ENCODE results near the gene ETF1.

Gene ETF1

DNA sequence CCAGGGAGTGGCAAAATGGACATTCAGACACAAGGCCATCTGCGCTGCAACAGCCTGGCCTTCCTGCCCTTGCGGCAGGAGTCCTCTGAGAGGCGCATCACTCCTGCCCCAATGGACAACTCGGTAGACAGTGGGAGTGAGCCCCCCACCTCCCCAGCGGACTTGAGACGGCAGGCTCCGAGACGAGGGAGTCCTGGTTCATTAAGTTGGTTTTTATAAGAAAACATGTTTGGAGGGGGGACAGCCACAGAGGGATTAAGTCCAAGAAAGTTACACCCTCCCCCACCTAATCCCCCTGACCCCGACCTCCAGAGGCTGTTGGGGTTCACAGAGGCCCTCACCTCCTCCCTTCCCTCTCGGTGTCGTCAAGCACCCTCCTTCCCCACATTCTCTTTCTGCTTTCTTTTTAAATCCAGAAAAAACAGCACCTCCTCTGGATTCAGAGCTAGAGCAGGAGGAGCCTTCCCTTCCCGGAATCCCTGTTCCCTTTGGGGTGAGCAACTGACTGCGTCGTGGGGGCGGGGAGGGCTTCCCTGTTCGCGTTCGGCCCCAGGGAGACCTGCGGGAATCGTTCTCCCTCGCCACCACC is 79.5 kb downstream of the ETF1 start:
- no peak for DNase-seq (ENCODE audit: low spot score)

DNA sequence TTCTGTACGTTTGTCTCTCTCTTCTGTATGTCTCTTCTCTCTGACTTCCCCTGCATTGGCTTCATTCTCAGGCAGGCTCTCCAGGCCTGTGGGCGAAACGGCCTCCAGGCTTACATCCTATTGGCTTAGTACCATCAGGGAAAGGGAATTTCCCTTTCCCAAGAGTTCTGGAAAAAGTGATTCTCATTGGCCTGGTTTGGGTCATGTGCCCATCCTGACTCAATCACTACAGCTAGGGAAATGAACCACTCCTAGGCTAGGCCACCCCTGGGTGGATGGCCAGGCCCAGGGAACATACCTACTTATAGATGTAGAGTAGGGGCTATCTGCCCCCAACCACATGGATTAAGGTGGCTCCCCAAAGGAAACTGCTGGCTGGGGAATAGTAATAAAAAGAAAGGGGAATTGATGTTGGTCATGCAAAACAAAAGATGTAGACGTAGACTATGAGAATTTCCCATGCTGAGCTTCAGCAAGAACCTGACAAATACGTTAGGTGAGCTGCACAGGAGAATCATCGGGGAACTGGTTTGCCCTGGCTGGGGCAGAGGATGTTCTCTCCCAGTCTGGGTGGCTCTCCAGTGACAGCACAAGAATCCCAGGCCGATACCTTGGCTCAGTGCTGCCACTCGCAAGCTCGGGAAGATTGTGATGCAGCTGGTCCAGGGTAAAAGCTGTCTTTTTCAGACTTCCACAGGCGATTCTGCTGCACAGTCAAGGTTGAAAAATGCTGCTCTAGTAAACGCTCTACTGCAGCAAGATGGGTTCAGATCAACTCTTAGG is 81.5 kb downstream of the ETF1 start:
- peak; percentile 65 for DNase-seq (ENCODE audit: low spot score)

GRCh38 chr5:138460032-138460693 is 82.9 kb downstream of the ETF1 start:
- DNase-seq (ENCODE audit: low spot score), result no peak

- no peak for DNase-seq (ENCODE audit: low spot score)
Measured at GRCh38 chr5:138459311-138459933, 83.6 kb downstream of the ETF1 start.

- DNase-seq (ENCODE audit: low spot score), result no peak
Measured at GRCh38 chr5:138458856-138459255, 84.2 kb downstream of the ETF1 start.

GRCh38 chr5:138458384-138458783 is 84.7 kb downstream of the ETF1 start:
- no peak for DNase-seq (ENCODE audit: low spot score)

- DNase-seq (ENCODE audit: low spot score), result no peak
Measured at GRCh38 chr5:138457531-138458275, 85.3 kb downstream of the ETF1 start.

All from hepatic stellate cell (primary cell).